Mesodermal cell (in vitro differentiated cells): ENCODE results near the gene TGFBR3L.
A peak's percentile ranks its signal among the peaks of the same experiment; 100 is the strongest.

ENCODE experiments used
- H3K27ac ChIP-seq: 2 replicates; pipeline ENCODE4 v1.7.0; 2013; ENCODE audit warnings: mild to moderate bottlenecking, low read depth, low read length, moderate library complexity; ENCODE audit not compliant: severe bottlenecking
- H3K36me3 ChIP-seq: 2 replicates; pipeline ENCODE4 v1.7.1; 2013; ENCODE audit warnings: mild to moderate bottlenecking, low read length, moderate library complexity; ENCODE audit not compliant: control insufficient read depth, insufficient read depth
- H3K4me1 ChIP-seq: one replicate; pipeline ENCODE4 v1.7.1; 2013; ENCODE audit warnings: mild to moderate bottlenecking, low read length; ENCODE audit not compliant: insufficient read depth, control insufficient read depth, poor library complexity, severe bottlenecking
- H3K4me3 ChIP-seq: 2 replicates; pipeline ENCODE4 v1.7.0; 2013; ENCODE audit warnings: low read length, control low read depth, mild to moderate bottlenecking; ENCODE audit not compliant: insufficient read depth, poor library complexity, severe bottlenecking; ENCODE audit errors: extremely low read depth
- H3K9me3 ChIP-seq: 2 replicates; pipeline ENCODE4 v1.7.1; 2013; ENCODE audit warnings: mild to moderate bottlenecking, low read length, moderate library complexity; ENCODE audit not compliant: control insufficient read depth
- WGBS, 2 experiments: methylation state at CpG; one replicate each; pipeline ENCODE4 v1.1.5; 2013; ENCODE audit warnings: missing lambda C conversion rate in 2 of 2; ENCODE audit not compliant: insufficient coverage in 2 of 2; 5-methylcytosine and 5-hydroxymethylcytosine counted together

Gene TGFBR3L

DNA sequence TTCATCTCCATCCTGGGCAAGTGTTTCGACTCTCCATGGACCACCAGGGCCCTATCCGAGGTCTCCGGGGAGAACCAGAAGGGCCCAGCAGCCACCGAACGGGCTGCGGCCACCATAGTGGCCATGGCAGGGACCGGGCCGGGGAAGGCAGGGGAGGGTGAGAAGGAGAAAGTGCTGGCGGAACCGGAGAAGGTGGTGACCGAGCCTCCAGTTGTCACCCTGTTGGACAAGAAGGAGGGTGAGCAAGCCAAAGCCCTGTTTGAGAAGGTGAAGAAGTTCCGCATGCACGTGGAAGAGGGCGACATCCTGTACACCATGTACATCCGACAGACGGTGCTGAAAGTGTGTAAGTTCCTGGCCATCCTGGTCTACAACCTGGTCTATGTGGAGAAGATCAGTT lies 15.7 kb upstream of the TGFBR3L start:
- Histone ChIP-seq H3K9me3 (no peaks in the 10 kb centered on the region), H3K4me1 (peaks cover 7% of the 10 kb centered on the region)
- WGBS, 2 experiments, result 96% methylated on average over 14 to 15 of the region's 16 CpGs

GRCh38 chr19:7899751-7900378 lies 14.8 kb upstream of the TGFBR3L start:
- Histone ChIP-seq H3K9me3 (no peaks in the 10 kb centered on the region), H3K4me1 (peaks cover 10% of the 10 kb centered on the region), H3K27ac (no peak overlapping the region), H3K36me3 (no peaks in the 10 kb centered on the region), H3K4me3 (no peak overlapping the region)
- 94 to 95% methylated on average over 32 to 34 of the region's 34 CpGs for WGBS, 2 experiments

More for the DNA sequence above, 15.7 kb upstream of the TGFBR3L start:
- Histone ChIP-seq H3K27ac (no peak overlapping the region), H3K36me3 (no peaks in the 10 kb centered on the region), H3K4me3 (no peak overlapping the region)

DNA sequence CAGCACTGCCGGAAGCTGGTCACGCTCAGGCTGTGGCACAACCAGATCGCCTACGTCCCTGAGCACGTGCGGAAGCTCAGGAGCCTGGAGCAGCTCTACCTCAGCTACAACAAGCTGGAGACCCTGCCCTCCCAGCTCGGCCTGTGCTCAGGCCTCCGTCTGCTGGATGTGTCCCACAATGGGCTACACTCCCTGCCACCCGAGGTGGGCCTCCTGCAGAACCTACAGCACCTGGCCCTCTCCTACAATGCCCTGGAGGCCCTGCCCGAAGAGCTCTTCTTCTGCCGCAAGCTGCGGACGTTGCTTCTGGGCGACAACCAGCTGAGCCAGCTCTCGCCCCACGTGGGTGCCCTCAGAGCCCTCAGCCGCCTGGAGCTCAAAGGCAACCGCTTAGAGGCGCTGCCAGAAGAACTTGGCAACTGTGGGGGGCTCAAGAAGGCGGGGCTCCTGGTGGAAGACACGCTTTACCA lies 14.2 kb upstream of the TGFBR3L start:
- H3K4me3 ChIP-seq, result no peak overlapping the region
- 89 to 91% methylated on average over 17 to 21 of the region's 21 CpGs for WGBS, 2 experiments
- no peaks in the 10 kb centered on the region for H3K36me3 ChIP-seq
- H3K27ac ChIP-seq, result no peak overlapping the region
- H3K9me3 ChIP-seq, result no peaks in the 10 kb centered on the region
- H3K4me1 ChIP-seq, result peaks cover 15% of the 10 kb centered on the region

DNA sequence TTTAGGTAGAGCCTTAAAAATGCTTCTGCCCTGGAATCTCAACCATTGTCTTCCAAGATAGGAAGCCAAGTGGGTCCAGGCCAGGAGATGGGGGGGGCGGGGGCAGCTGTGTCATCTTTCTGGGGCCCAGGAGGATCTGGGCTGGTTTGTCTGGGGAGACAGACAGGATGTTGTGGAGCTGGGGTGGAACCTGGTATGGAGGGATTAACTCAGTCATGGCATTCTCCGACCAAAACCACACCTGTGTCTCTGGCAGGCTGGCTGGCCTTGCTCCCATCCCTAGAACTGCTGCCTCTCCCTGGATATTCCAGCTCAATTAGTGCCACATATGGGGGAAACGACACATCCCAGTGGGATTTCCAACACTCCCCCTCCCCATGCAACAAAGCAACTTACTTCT lies 13.7 kb upstream of the TGFBR3L start:
- 100% methylated on average over 1 of the region's 3 CpGs for WGBS, 2 experiments
- H3K4me3 ChIP-seq, result no peak overlapping the region
- no peaks in the 10 kb centered on the region for H3K9me3 ChIP-seq
- no peak overlapping the region for H3K27ac ChIP-seq
- peaks cover 3% of the 10 kb centered on the region for H3K36me3 ChIP-seq
- H3K4me1 ChIP-seq, result peaks cover 15% of the 10 kb centered on the region

GRCh38 chr19:7901337-7901736 lies 13.3 kb upstream of the TGFBR3L start:
- Histone ChIP-seq H3K9me3 (no peaks in the 10 kb centered on the region), H3K4me3 (no peak overlapping the region), H3K27ac (no peak overlapping the region), H3K4me1 (peaks cover 15% of the 10 kb centered on the region), H3K36me3 (peaks cover 7% of the 10 kb centered on the region)
- 84 to 96% methylated on average over 5 to 6 of the region's 7 CpGs for WGBS, 2 experiments

DNA sequence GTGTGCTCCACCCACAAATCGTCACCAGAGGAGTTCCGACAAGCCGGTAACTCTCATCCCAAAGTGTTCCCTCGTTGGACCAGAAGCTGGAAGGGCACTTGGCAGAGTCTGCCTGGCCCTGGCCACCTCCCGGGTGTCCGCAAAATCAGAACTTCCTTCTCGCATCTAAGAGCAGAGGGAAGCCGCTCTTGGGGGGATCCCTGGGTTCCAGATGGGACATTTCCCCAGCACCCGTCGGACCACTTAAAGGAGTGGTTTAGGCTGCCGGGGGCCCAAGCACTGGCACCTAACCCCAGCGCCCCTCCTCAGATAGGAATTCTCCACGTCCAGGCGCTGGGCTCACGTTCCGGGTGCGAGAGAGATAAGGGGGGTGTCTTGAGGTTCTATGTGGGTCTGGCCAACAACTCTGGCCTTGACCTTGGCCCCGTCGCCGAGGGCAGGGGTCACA lies 11.8 kb upstream of the TGFBR3L start:
- 60 to 75% methylated on average over 17 to 18 of the region's 20 CpGs for WGBS, 2 experiments
- Histone ChIP-seq H3K9me3 (no peaks in the 10 kb centered on the region), H3K4me1 (peaks cover 15% of the 10 kb centered on the region), H3K27ac (peak overlapping the region; percentile 64), H3K36me3 (peaks cover 8% of the 10 kb centered on the region), H3K4me3 (peak overlapping the region; percentile 61)

DNA sequence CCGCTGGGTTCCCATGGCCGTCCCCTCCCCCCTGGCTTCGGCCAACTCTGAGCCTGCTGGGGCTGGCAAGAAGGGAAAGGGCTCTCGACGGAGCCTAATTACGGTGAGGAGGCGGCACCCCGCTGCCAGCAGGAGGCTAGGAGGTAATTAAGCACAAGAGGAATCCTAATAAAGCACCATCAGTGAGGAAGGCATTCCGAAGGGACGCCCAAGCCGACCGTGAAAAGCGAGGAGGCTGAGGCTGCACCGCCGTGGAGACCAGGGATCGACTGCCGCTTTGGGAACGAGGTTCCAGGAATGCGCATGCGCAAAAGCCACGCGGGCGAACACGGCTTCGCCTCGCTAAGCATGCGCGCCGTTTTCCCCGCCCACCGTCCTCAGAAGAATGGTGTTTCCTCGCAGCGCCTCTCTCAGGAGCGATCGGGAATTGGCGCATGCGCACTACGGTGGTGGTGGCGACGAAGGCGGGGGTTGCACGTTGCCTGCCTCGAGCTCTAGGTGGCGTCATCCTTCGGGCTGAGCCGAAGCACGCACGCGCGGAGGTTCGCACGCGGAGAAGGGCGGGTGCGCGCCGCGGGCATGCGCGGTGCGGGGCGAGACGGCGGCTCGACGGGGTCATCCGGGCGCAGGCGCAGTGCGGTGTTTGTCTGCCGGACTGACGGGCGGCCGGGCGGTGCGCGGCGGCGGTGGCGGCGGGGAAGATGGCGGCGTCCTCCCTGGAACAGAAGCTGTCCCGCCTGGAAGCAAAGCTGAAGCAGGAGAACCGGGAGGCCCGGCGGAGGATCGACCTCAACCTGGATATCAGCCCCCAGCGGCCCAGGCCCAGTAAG lies 11.2 kb upstream of the TGFBR3L start, which contains the start of gene MAP2K7:
Gene MAP2K7, plus strand, starts transcription at position 634 of the 830 bp plus-strand sequence. Its CDS starts 68 bp downstream, at position 702.
- WGBS, 2 experiments, result 0 to 1% methylated on average over 72 to 75 of the region's 89 CpGs
- no peaks in the 10 kb centered on the region for H3K9me3 ChIP-seq
- H3K4me3 ChIP-seq, result peak within 1 kb of the TSS; percentile 70
- peaks cover 15% of the 10 kb centered on the region for H3K4me1 ChIP-seq
- peak within 1 kb of the TSS; percentile 66 for H3K27ac ChIP-seq
- H3K36me3 ChIP-seq, result peaks cover 8% of the 10 kb centered on the region

DNA sequence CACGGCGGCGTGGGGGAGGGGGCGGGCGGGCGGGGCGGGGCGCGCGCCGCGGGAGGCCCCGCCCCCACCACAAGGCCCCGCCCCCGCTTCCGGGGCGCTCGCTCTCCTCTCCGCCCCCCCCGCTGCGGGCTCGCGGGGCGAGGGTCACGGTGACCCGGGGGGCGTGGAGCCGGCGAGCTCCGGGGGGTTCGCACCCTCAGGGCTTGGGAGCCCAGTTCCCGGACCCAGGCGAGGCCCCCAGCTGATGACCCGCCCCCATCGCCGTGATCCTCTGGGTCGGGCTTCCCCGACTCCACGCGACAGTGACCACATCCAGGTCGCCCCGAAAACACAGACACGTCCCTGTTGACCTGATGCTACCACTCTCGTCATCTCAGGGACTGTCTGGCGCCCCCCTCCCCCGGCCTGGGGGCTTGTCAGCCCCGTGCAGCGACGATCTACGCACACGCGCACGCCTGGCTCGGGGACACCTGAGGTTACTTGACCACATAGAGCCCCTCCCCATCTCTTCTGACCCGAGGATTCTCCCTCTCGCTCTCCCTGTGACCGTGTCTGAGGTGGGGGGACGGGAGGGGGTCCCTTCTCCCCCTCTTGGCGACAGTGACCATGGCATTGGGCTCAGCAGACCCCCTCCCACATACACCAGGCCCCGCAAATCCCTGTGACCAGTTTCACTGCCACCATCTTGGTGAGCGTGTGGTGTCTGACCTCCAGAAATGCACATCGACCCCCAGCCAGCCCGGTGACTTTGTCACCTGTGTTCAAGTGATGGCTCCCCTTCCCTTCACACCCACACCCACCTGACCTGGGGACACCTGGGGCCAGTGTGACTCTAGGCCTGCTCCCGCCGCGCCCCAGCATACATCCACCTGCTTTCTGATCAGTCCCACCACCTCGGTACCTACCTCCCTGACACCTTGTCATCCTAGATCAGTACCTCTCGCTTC lies 10.3 kb upstream of the TGFBR3L start:
- peaks cover 8% of the 10 kb centered on the region for H3K36me3 ChIP-seq
- no peaks in the 10 kb centered on the region for H3K9me3 ChIP-seq
- H3K4me1 ChIP-seq, result peaks cover 15% of the 10 kb centered on the region
- H3K27ac ChIP-seq, result peak overlapping the region; percentile 66
- WGBS, 2 experiments, result 21 to 26% methylated on average over 29 to 34 of the region's 68 CpGs
- H3K4me3 ChIP-seq, result peak overlapping the region; percentile 70

DNA sequence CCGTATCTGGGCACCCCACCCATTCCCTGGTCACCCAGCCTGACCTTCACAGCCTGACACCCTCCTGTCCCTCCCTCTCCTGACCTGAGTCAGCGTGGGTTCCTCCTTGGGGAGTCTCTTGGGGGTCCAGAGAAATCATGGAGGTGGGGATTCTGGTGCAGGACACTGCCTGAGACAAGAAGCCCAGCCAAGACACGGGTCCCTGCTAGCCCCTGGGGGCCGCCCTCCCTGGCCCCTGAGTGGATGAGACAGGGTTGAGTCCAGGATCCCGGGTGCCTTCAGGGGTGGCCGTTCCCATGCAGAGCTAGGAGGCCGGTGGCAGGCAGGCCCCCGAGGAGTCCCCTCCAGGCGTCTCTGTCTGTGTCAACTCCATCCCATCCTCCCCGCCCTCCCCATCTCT lies 9.4 kb upstream of the TGFBR3L start:
- Histone ChIP-seq H3K9me3 (no peaks in the 10 kb centered on the region), H3K27ac (no peak overlapping the region), H3K4me3 (no peak overlapping the region), H3K36me3 (peaks cover 14% of the 10 kb centered on the region), H3K4me1 (peaks cover 15% of the 10 kb centered on the region)
- WGBS, 2 experiments, result 86 to 87% methylated on average over 9 of the region's 10 CpGs

- WGBS, 2 experiments, result 96 to 97% methylated on average over 5 of the region's 10 CpGs
Measured at GRCh38 chr19:7905859-7906258, 8.8 kb upstream of the TGFBR3L start.

More at GRCh38 chr19:7905859-7906258, 8.8 kb upstream of the TGFBR3L start:
- peaks cover 15% of the 10 kb centered on the region for H3K4me1 ChIP-seq
- H3K4me3 ChIP-seq, result no peak overlapping the region
- H3K9me3 ChIP-seq, result no peaks in the 10 kb centered on the region
- no peak overlapping the region for H3K27ac ChIP-seq
- peaks cover 20% of the 10 kb centered on the region for H3K36me3 ChIP-seq
